KMS-11 (cell line): ENCODE data around the gene NFATC2.

ENCODE experiments used
- H2AFZ ChIP-seq: fragments of 200-600 bp; sonication (generic); 2 replicates; pipeline ENCODE4 v1.6.1; 2016; ENCODE audit warnings: antibody characterized with exemption, mixed run types, low read depth
- H3K27ac ChIP-seq: fragments of 200-600 bp; sonication (generic); 2 replicates; pipeline ENCODE4 v1.6.1; 2016; ENCODE audit warnings: mild to moderate bottlenecking, mixed run types
- H3K27me3 ChIP-seq: fragments of 200-600 bp; sonication (generic); 2 replicates; pipeline ENCODE4 v1.6.1; 2017; ENCODE audit warnings: mild to moderate bottlenecking, low read depth, mixed run types, moderate library complexity; ENCODE audit not compliant: insufficient read depth
- H3K36me3 ChIP-seq: fragments of 200-600 bp; sonication (generic); 2 replicates; pipeline ENCODE4 v1.6.1; 2017; ENCODE audit warnings: mild to moderate bottlenecking, mixed run types; ENCODE audit not compliant: insufficient read depth
- H3K4me1 ChIP-seq: fragments of 200-600 bp; sonication (generic); 2 replicates; pipeline ENCODE4 v1.6.1; 2016; ENCODE audit warnings: mild to moderate bottlenecking, low read depth, mixed run types; ENCODE audit not compliant: poor library complexity, severe bottlenecking
- H3K4me2 ChIP-seq: fragments of 200-600 bp; sonication (generic); 2 replicates; pipeline ENCODE4 v1.7.0; 2016; ENCODE audit warnings: mild to moderate bottlenecking, mixed run types
- H3K4me3 ChIP-seq: fragments of 200-600 bp; sonication (generic); IDR thresholded peaks from 2 replicates; pipeline ENCODE4 v1.6.1; 2017; ENCODE audit warnings: low read depth, low read length, mixed read lengths; ENCODE audit not compliant: insufficient read depth
- H3K79me2 ChIP-seq: fragments of 200-600 bp; sonication (generic); 2 replicates; pipeline ENCODE4 v1.6.1; 2016; ENCODE audit warnings: low read depth, mixed run types; ENCODE audit not compliant: insufficient read depth
- H3K9ac ChIP-seq: fragments of 200-600 bp; sonication (generic); 2 replicates; pipeline ENCODE4 v1.6.1; 2016; ENCODE audit warnings: mild to moderate bottlenecking, mixed run types
- H4K20me1 ChIP-seq: fragments of 200-600 bp; sonication (generic); 2 replicates; pipeline ENCODE4 v1.6.1; 2016; ENCODE audit warnings: mild to moderate bottlenecking, mixed run types; ENCODE audit not compliant: insufficient read depth
- CTCF ChIP-seq: fragments of 200-600 bp; sonication (generic); conservative IDR thresholded peaks from 2 replicates; pipeline ENCODE4 v1.6.1; 2017; ENCODE audit warnings: low read depth, mild to moderate bottlenecking, antibody characterized with exemption, low read length, moderate library complexity, mixed read lengths

NFATC2 gene

GRCh38 chr20:51397137-51397536 is 145.4 kb downstream of the NFATC2 start:
- no peak overlapping the region for H3K27ac ChIP-seq
- no peak overlapping the region for H2AFZ ChIP-seq
- H3K79me2 ChIP-seq, result 0 out of 2 replicates have a peak, but pooled peaks cover 9% of the 10 kb centered on the region
- H4K20me1 ChIP-seq, result no peaks in the 10 kb centered on the region
- H3K27me3 ChIP-seq, result no peaks in the 10 kb centered on the region
- H3K4me3 ChIP-seq, result no peak overlapping the region
- no peak for TF ChIP-seq CTCF
- no peak overlapping the region for H3K4me2 ChIP-seq
- no peak overlapping the region for H3K9ac ChIP-seq
- 0 out of 2 replicates have a peak, but pooled peaks cover 3% of the 10 kb centered on the region for H3K36me3 ChIP-seq
- peaks cover 53% of the 10 kb centered on the region for H3K4me1 ChIP-seq

- Histone ChIP-seq H3K36me3 (0 out of 2 replicates have a peak, but pooled peaks cover 3% of the 10 kb centered on the region), H3K27me3 (no peaks in the 10 kb centered on the region), H3K4me3 (no peak overlapping the region), H3K4me1 (peaks cover 46% of the 10 kb centered on the region), H2AFZ (no peak overlapping the region), H3K4me2 (no peak overlapping the region), H3K79me2 (0 out of 2 replicates have a peak, but pooled peaks cover 9% of the 10 kb centered on the region), H3K9ac (no peak overlapping the region), H4K20me1 (no peaks in the 10 kb centered on the region), H3K27ac (no peak overlapping the region)
- no peak for TF ChIP-seq CTCF
These were observed 146.1 kb downstream of the NFATC2 start for GRCh38 chr20:51396365-51396909.

- peaks cover 29% of the 10 kb centered on the region for H3K4me1 ChIP-seq
- no peak overlapping the region for H3K27ac ChIP-seq
- H3K79me2 ChIP-seq, result 0 out of 2 replicates have a peak, but pooled peaks cover 5% of the 10 kb centered on the region
- H4K20me1 ChIP-seq, result no peaks in the 10 kb centered on the region
- H3K4me3 ChIP-seq, result no peak overlapping the region
- H2AFZ ChIP-seq, result no peak overlapping the region
- H3K9ac ChIP-seq, result no peak overlapping the region
- no peak for TF ChIP-seq CTCF
- H3K36me3 ChIP-seq, result 0 out of 2 replicates have a peak, but pooled peaks cover 3% of the 10 kb centered on the region
- no peak overlapping the region for H3K4me2 ChIP-seq
- no peaks in the 10 kb centered on the region for H3K27me3 ChIP-seq
These were observed 147.8 kb downstream of the NFATC2 start for GRCh38 chr20:51394706-51395105.

GRCh38 chr20:51393571-51393970 is 148.9 kb downstream of the NFATC2 start:
- no peaks in the 10 kb centered on the region for H3K79me2 ChIP-seq
- peaks cover 21% of the 10 kb centered on the region for H3K4me1 ChIP-seq
- H3K27ac ChIP-seq, result no peak overlapping the region
- no peak for TF ChIP-seq CTCF
- no peak overlapping the region for H2AFZ ChIP-seq
- no peak overlapping the region for H3K4me2 ChIP-seq
- H4K20me1 ChIP-seq, result no peaks in the 10 kb centered on the region
- no peak overlapping the region for H3K9ac ChIP-seq
- H3K4me3 ChIP-seq, result no peak overlapping the region
- H3K27me3 ChIP-seq, result no peaks in the 10 kb centered on the region
- 0 out of 2 replicates have a peak, but pooled peaks cover 3% of the 10 kb centered on the region for H3K36me3 ChIP-seq
